HG03045 (cell line): Measurements from ENCODE around the gene CERS6.
"Not testable (repeated sequence)": the region's sequence is repeated elsewhere in the genome, so short reads cannot be mapped to it uniquely, and the experiment has no call there.

Source experiments
- ATAC-seq: cut with Tn5 transposase; IDR thresholded peaks from one replicate; pipeline ENCODE4 v1.9.1; 2021; ENCODE audit warnings: mild to moderate bottlenecking, moderate library complexity; ENCODE audit not compliant: unreplicated experiment

CERS6 gene

GRCh38 chr2:168466834-168467565 is 10.9 kb downstream of the CERS6 start:
- no peak for ATAC-seq

- no peak for ATAC-seq
Observed at GRCh38 chr2:168467729-168468128, 11.7 kb downstream of the CERS6 start.

GRCh38 chr2:168468354-168468753 is 12.3 kb downstream of the CERS6 start:
- ATAC-seq, result no peak

GRCh38 chr2:168469281-168469988 is 13.4 kb downstream of the CERS6 start:
- ATAC-seq, result no peak

- peak; percentile 72 for ATAC-seq
Observed at GRCh38 chr2:168470320-168471162, 14.5 kb downstream of the CERS6 start.

GRCh38 chr2:168471163-168471475 is 15.0 kb downstream of the CERS6 start:
- ATAC-seq, result no peak

GRCh38 chr2:168475636-168476035 is 19.6 kb downstream of the CERS6 start:
- ATAC-seq, result no peak

- no peak for ATAC-seq
Observed at GRCh38 chr2:168478206-168478605, 22.1 kb downstream of the CERS6 start.

- ATAC-seq, result no peak
Observed at GRCh38 chr2:168480356-168480755, 24.3 kb downstream of the CERS6 start.

- no peak for ATAC-seq
Observed at GRCh38 chr2:168480825-168481585, 24.9 kb downstream of the CERS6 start.

GRCh38 chr2:168482269-168482668 is 26.2 kb downstream of the CERS6 start:
- no peak for ATAC-seq

- ATAC-seq, result no peak
Observed at GRCh38 chr2:168482952-168483831, 27.1 kb downstream of the CERS6 start.

- no peak for ATAC-seq
Observed at GRCh38 chr2:168486477-168486876, 30.4 kb downstream of the CERS6 start.

- peak; percentile 95 for ATAC-seq
Observed at GRCh38 chr2:168490015-168490874, 34.2 kb downstream of the CERS6 start.

GRCh38 chr2:168490946-168491605 is 35.0 kb downstream of the CERS6 start:
- ATAC-seq, result no peak

- ATAC-seq, result not testable (repeated sequence)
Observed at GRCh38 chr2:168491728-168492127, 35.7 kb downstream of the CERS6 start.

- not testable (repeated sequence) for ATAC-seq
Observed at GRCh38 chr2:168493219-168493618, 37.1 kb downstream of the CERS6 start.

- no peak for ATAC-seq
Observed at GRCh38 chr2:168494190-168494711, 38.2 kb downstream of the CERS6 start.
